HepG2 (cell line): Measurements from ENCODE around the gene TGFB2. TPM values are rescaled to one million over a fixed set of nuclear protein-coding genes. Genes with fewer than 3 reads are reported as not detected.

Experiments used
- ATAC-seq: fragments of 200-7000 bp; cut with Tn5 transposase; 3 replicates; pipeline ENCODE4 v1.9.1; 2020; ENCODE audit warnings: mild to moderate bottlenecking, moderate library complexity
- BruUV-seq: library from RNA; stranded (reverse); fragments of 400-500 nt; replicated peaks from 2 replicates; lab custom pipeline; 2021; lab: Mats Ljungman, UMichigan
- CTCF ChIA-PET: fragments of 300-600 bp; formaldehyde crosslinking; extraction: SDS; loops from one replicate; lab custom pipeline; 2021; ENCODE audit warnings: low total read pairs, inconsistent platforms, low intra/inter-chr PET ratio; lab: Yijun Ruan, JAX
- POLR2A ChIA-PET: fragments of 350-600 bp; sonication (Branson Sonifier 250); formaldehyde crosslinking; loops from one replicate; lab custom pipeline; 2020; ENCODE audit warnings: antibody characterized with exemption, inconsistent platforms; lab: Yijun Ruan, JAX
- DNase-seq: peaks from one replicate; pipeline ENCODE4 v3.0.0-alpha.2; 2015; ENCODE audit warnings: low spot score
- FAIRE-seq: peaks from 3 replicates; lab custom pipeline; 2011; peaks lifted over from hg19 to GRCh38; lab: Jason Lieb, UNC
- H2AFZ ChIP-seq: one replicate; pipeline ENCODE4 v1.6.1; 2011; ENCODE audit warnings: low read length, inconsistent platforms
- H3K27ac ChIP-seq: fragments of 300-600 bp; 3 replicates; pipeline ENCODE4 v1.8.0; 2011; ENCODE audit warnings: mixed run types, mild to moderate bottlenecking, mixed read lengths, low read length, inconsistent platforms; ENCODE audit not compliant: insufficient read depth; ENCODE audit errors: extremely low read length
- H3K27me3 ChIP-seq, 2 experiments: fragments of 200-600 bp in 1 of 2; 2 replicates in 1 of 2; 3 replicates in 1 of 2; pipeline versions ENCODE4 v1.6.0 to v1.8.0; 2011; ENCODE audit warnings: low read length in 2 of 2, mild to moderate bottlenecking in 2 of 2, moderate library complexity in 2 of 2, inconsistent platforms in 1 of 2; ENCODE audit not compliant: insufficient read depth in 2 of 2, control insufficient read depth in 1 of 2
- H3K36me3 ChIP-seq, 2 experiments: fragments of 200-600 bp in 1 of 2; replicated peaks in 1 of 2; 2 replicates in 1 of 2; 3 replicates in 1 of 2; pipeline versions ENCODE4 v1.5.1 to v1.8.0; 2011; ENCODE audit warnings: low read length in 2 of 2, inconsistent platforms in 1 of 2; ENCODE audit not compliant: insufficient read depth in 2 of 2, control insufficient read depth in 1 of 2
- H3K4me1 ChIP-seq: 2 replicates; pipeline ENCODE4 v1.5.1; 2012; ENCODE audit warnings: low read length, inconsistent platforms; ENCODE audit not compliant: insufficient read depth
- H3K4me2 ChIP-seq: 2 replicates; pipeline ENCODE4 v1.6.0; 2011; ENCODE audit warnings: low read depth, low read length, inconsistent platforms
- H3K4me3 ChIP-seq, 3 experiments: fragments of 200-600 bp in 1 of 3; sonication (generic), shearing (Covaris generic) in 1 of 3; replicated peaks in 1 of 3; 2 replicates each; pipeline ENCODE4 v1.5.1; 2011 to 2016; ENCODE audit warnings: low read length in 3 of 3, inconsistent platforms in 2 of 3, low read depth in 2 of 3, mild to moderate bottlenecking in 2 of 3, control low read depth in 1 of 3, mixed read lengths in 1 of 3; ENCODE audit not compliant: insufficient read depth in 1 of 3
- H3K79me2 ChIP-seq: one replicate; pipeline ENCODE4 v1.6.1; 2011; ENCODE audit warnings: low read length, inconsistent platforms; ENCODE audit not compliant: insufficient read depth
- H3K9ac ChIP-seq: 2 replicates; pipeline ENCODE4 v1.6.0; 2011; ENCODE audit warnings: mild to moderate bottlenecking, low read depth, low read length, inconsistent platforms; ENCODE audit not compliant: insufficient read depth
- H3K9me3 ChIP-seq: 2 replicates; pipeline ENCODE4 v1.5.1; 2012; ENCODE audit warnings: mild to moderate bottlenecking, low read length
- H4K20me1 ChIP-seq: 2 replicates; pipeline ENCODE4 v1.6.0; 2011; ENCODE audit warnings: inconsistent platforms, mild to moderate bottlenecking, low read length, moderate library complexity; ENCODE audit not compliant: insufficient read depth
- HDAC6 ChIP-seq: fragments of 200-600 bp; sonication (generic); IDR thresholded peaks from 2 replicates; pipeline ENCODE4 v1.7.0; 2017; ENCODE audit warnings: mild to moderate bottlenecking, antibody characterized with exemption, low read length, low read depth
- TFAP4 ChIP-seq: sonication (generic); IDR thresholded peaks from 2 replicates; pipeline ENCODE4 v1.6.1; 2016; ENCODE audit warnings: low read depth, borderline replicate concordance
- TRIM24 ChIP-seq: sonication (generic); formaldehyde crosslinking; IDR thresholded peaks from 2 replicates; pipeline ENCODE4 v1.8.0; 2022; ENCODE audit warnings: mild to moderate bottlenecking, missing genetic modification reagents
- ZBTB3 ChIP-seq: sonication (generic); formaldehyde crosslinking; IDR thresholded peaks from 2 replicates; pipeline ENCODE4 v1.4.0; 2020; ENCODE audit warnings: low read depth, mild to moderate bottlenecking, moderate library complexity, missing genetic modification reagents, borderline replicate concordance
- ZNF142 ChIP-seq: sonication (generic); formaldehyde crosslinking; IDR thresholded peaks from 2 replicates; pipeline ENCODE4 v1.4.0; 2020; ENCODE audit warnings: missing genetic modification reagents
- ZNF552 ChIP-seq: sonication (generic); formaldehyde crosslinking; IDR thresholded peaks from 2 replicates; pipeline ENCODE4 v1.9.0; 2022; ENCODE audit warnings: missing genetic modification reagents, mild to moderate bottlenecking, borderline replicate concordance
- ZNF563 ChIP-seq: sonication (generic); formaldehyde crosslinking; IDR thresholded peaks from 2 replicates; pipeline ENCODE4 v1.8.0; 2022; ENCODE audit warnings: mild to moderate bottlenecking, moderate library complexity, missing genetic modification reagents
- ZNF567 ChIP-seq: sonication (generic); formaldehyde crosslinking; IDR thresholded peaks from 2 replicates; pipeline ENCODE4 v1.8.1; 2023; ENCODE audit warnings: mild to moderate bottlenecking, missing genetic modification reagents, borderline replicate concordance
- ZNF761 ChIP-seq: sonication (generic); formaldehyde crosslinking; conservative IDR thresholded peaks from 2 replicates; pipeline ENCODE4 v1.4.0; 2020; ENCODE audit warnings: mild to moderate bottlenecking, missing genetic modification reagents
- ZNF788 ChIP-seq: sonication (generic); formaldehyde crosslinking; IDR thresholded peaks from 2 replicates; pipeline ENCODE4 v1.5.0; 2020; ENCODE audit warnings: mild to moderate bottlenecking, missing genetic modification reagents, borderline replicate concordance
- ZNF792 ChIP-seq: IDR thresholded peaks from 2 replicates; pipeline ENCODE4 v1.6.1; 2016
- WGBS: methylation state at CpG from one replicate; pipeline ENCODE4 v1.1.6; 2017; ENCODE audit warnings: low lambda C conversion rate; 5-methylcytosine and 5-hydroxymethylcytosine counted together
- in situ Hi-C: cut with HindIII; loops from 2 replicates; pipeline ENCODE4 v1.10.0; 2017; ENCODE audit warnings: low pct_unique_long_range_greater_than_20kb; ENCODE audit not compliant: extremely low pct_ligation_motif_present
- intact Hi-C: fragments of 100-400 bp; cut with micrococcal nuclease; formaldehyde crosslinking; loops from one replicate; pipeline ENCODE4 v1.10.0; 2022; ENCODE audit not compliant: unreplicated experiment
- polyA plus RNA-seq, 8 experiments: library from polyadenylated mRNA; depleted of rRNA in 3 of 8; stranded (reverse) in 7 of 8; unstranded in 1 of 8; fragments of >200 nt; fragmentation: Illumina TruSeq in 4 of 8; extraction: Trizol in 4 of 8; gene quantifications; 2 replicates each; pipeline versions ENCODE4 v1.2.1 to v1.2.3, GENCODE V29; 2011 to 2016; ENCODE audit warnings: low read depth in 4 of 8, missing spikeins in 1 of 8, mixed read lengths in 1 of 8; ENCODE audit not compliant: insufficient read depth in 1 of 8
- total RNA-seq, 5 experiments: library from RNA; depleted of rRNA; stranded (reverse); fragments of >200 nt; fragmentation: Illumina TruSeq; extraction: Trizol; gene quantifications; 2 replicates each; pipeline ENCODE4 v1.2.3, GENCODE V29; 2016; ENCODE audit warnings: low read depth in 1 of 5

Gene TGFB2
- total and polyA plus RNA-seq, 2 of the 13 experiments (the other 11 are each of a cell fraction or from before 2014, with no cell fraction given), result 0.07 TPM; not detected in 1

- Histone ChIP-seq H3K9me3 (no peaks in the 10 kb centered on the region), H3K4me2 (no peak overlapping the region), H3K27me3 (no peaks in the 10 kb centered on the region), H3K79me2 (no peaks in the 10 kb centered on the region), H3K9ac (no peak overlapping the region), H4K20me1 (no peaks in the 10 kb centered on the region), H3K27ac (no peak overlapping the region), H3K4me1 (no peaks in the 10 kb centered on the region), H3K4me3 (no peak overlapping the region), H3K36me3 (no peaks in the 10 kb centered on the region), H2AFZ (no peak overlapping the region)
- TF ChIP-seq ZNF563, result no peak
- no peak for TF ChIP-seq ZBTB3 (CRISPR knock-in tag)
- no peak for TF ChIP-seq HDAC6
- no peak for TF ChIP-seq ZNF142
- no peak for TF ChIP-seq ZNF788 (CRISPR knock-in tag)
- TF ChIP-seq ZNF792 (CRISPR knock-in tag), result no peak
- TF ChIP-seq ZNF552 (CRISPR knock-in tag), result no peak
- TF ChIP-seq ZNF567, result no peak
- no peak for TF ChIP-seq ZNF761 (CRISPR knock-in tag)
- no peak for TF ChIP-seq TRIM24 (CRISPR knock-in tag)
- TF ChIP-seq TFAP4, result no peak
- CTCF ChIA-PET, result no interaction called here
- in situ Hi-C loops (no loop called here), intact Hi-C loops (no loop called here)
- no TSS peak for BruUV-seq
- FAIRE-seq, result no peak
- DNase-seq, result peak; percentile 35
- 5% methylated on average over 3 of the region's 3 CpGs for whole genome bisulfite sequencing
- ATAC-seq, result no peak
- POLR2A ChIA-PET, result no interaction called here
Observed at GRCh38 chr1:218476385-218476784, 131.2 kb downstream of the TGFB2 start.
